ENCODE data around the gene TENM4.

- TF ChIP-seq ATF1 (CRISPR knock-in tag; IDR thresholded peaks at IDR 0.05) (no peak), CTCF (IDR thresholded peaks at IDR 0.05) (no peak), ZBTB21 (CRISPR knock-in tag; IDR thresholded peaks at IDR 0.05; ENCODE audit: borderline replicate concordance) (no peak), ATF3 (CRISPR knock-in tag; conservative IDR thresholded peaks at IDR 0.05) (no peak), CREB1 (CRISPR knock-in tag; IDR thresholded peaks at IDR 0.05) (no peak), MXD4 (CRISPR knock-in tag; IDR thresholded peaks at IDR 0.05; ENCODE audit: borderline replicate concordance) (no peak), SP1 (CRISPR knock-in tag; conservative IDR thresholded peaks at IDR 0.05) (no peak)
Measured at GRCh38 chr11:78689585-78690153, 751.2 kb downstream of the TENM4 start.

Measured in WTC11 (cell line).